MCF 10A (cell line): ENCODE data around the gene TIPARP. TPM values are rescaled to one million over a fixed set of nuclear protein-coding genes. Genes with fewer than 3 reads are reported as not detected.

Source experiments
- Bru-seq: library from RNA; stranded (reverse); fragments of 400-500 nt; gene quantifications from one replicate; lab custom pipeline; 2021; lab: Mats Ljungman, UMichigan
- BruChase-seq, 2 experiments: library from RNA; stranded (reverse); fragments of 400-500 nt; gene quantifications; one replicate each; lab custom pipeline; 2021; lab: Mats Ljungman, UMichigan
- BruUV-seq: library from RNA; stranded (reverse); fragments of 400-500 nt; replicated peaks from 2 replicates; lab custom pipeline; 2021; lab: Mats Ljungman, UMichigan
- CTCF ChIA-PET: fragments of 300-600 bp; sonication (Branson Sonifier 250); formaldehyde crosslinking; extraction: SDS; loops from one replicate; lab custom pipeline; 2021; ENCODE audit warnings: antibody characterized with exemption, inconsistent platforms; lab: Yijun Ruan, JAX
- POLR2A ChIA-PET: fragments of 300-600, 350-650 bp; sonication (Branson Sonifier 250); formaldehyde crosslinking; extraction: SDS; loops from one replicate; lab custom pipeline; 2020; ENCODE audit warnings: antibody characterized with exemption, inconsistent platforms; lab: Yijun Ruan, JAX
- DNase-seq: peaks from one replicate; pipeline ENCODE4 v3.0.0-alpha.2; 2018; ENCODE audit not compliant: unreplicated experiment
- H3K27ac Mint-ChIP-seq: one replicate; pipeline ENCODE4 v1.8.0; 2022; ENCODE audit warnings: mild to moderate bottlenecking, low read depth, mixed read lengths; ENCODE audit not compliant: unreplicated experiment
- H3K27me3 Mint-ChIP-seq: one replicate; pipeline ENCODE4 v1.8.0; 2022; ENCODE audit warnings: mixed read lengths; ENCODE audit not compliant: insufficient read depth, unreplicated experiment
- H3K36me3 Mint-ChIP-seq: one replicate; pipeline ENCODE4 v1.8.0; 2022; ENCODE audit warnings: mild to moderate bottlenecking, moderate library complexity, mixed read lengths; ENCODE audit not compliant: insufficient read depth, unreplicated experiment
- H3K4me1 Mint-ChIP-seq: one replicate; pipeline ENCODE4 v1.8.0; 2022; ENCODE audit warnings: mixed read lengths; ENCODE audit not compliant: insufficient read depth, unreplicated experiment
- H3K4me3 Mint-ChIP-seq: one replicate; pipeline ENCODE4 v1.8.0; 2022; ENCODE audit warnings: mild to moderate bottlenecking, moderate library complexity, mixed read lengths; ENCODE audit not compliant: unreplicated experiment
- H3K9me3 Mint-ChIP-seq: one replicate; pipeline ENCODE4 v1.8.0; 2022; ENCODE audit warnings: mixed read lengths; ENCODE audit not compliant: unreplicated experiment
- intact Hi-C: fragments of 100-400 bp; cut with micrococcal nuclease; formaldehyde crosslinking; loops from 2 replicates; pipeline ENCODE4 v1.14.1; 2022
- long read RNA-seq: library from polyadenylated mRNA; stranded (forward); transcript quantifications from one replicate; pipeline ENCODE4 v2.0.0, GENCODE V29; 2022
- total RNA-seq: library from RNA; stranded (reverse); gene quantifications from 2 replicates; pipeline ENCODE4 v1.2.3, GENCODE V29; 2022
- TF ChIP-seq, protein P1 (sequence below): fragments of 200-600 bp; IDR thresholded peaks from one replicate; pipeline ENCODE4 v1.8.0; 2022; ENCODE audit warnings: antibody characterized with exemption, mild to moderate bottlenecking; ENCODE audit not compliant: unreplicated experiment

Gene TIPARP, protein sequence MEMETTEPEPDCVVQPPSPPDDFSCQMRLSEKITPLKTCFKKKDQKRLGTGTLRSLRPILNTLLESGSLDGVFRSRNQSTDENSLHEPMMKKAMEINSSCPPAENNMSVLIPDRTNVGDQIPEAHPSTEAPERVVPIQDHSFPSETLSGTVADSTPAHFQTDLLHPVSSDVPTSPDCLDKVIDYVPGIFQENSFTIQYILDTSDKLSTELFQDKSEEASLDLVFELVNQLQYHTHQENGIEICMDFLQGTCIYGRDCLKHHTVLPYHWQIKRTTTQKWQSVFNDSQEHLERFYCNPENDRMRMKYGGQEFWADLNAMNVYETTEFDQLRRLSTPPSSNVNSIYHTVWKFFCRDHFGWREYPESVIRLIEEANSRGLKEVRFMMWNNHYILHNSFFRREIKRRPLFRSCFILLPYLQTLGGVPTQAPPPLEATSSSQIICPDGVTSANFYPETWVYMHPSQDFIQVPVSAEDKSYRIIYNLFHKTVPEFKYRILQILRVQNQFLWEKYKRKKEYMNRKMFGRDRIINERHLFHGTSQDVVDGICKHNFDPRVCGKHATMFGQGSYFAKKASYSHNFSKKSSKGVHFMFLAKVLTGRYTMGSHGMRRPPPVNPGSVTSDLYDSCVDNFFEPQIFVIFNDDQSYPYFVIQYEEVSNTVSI
- total RNA-seq (41.6 and 50.0 TPM in 2 replicates), Bru-seq, nascent RNA (percentile 98 among the genes with signal in this experiment), BruChase-seq, experiment 1, labeled RNA remaining after a 6-hour chase (percentile 71 among the genes with signal in this experiment), BruChase-seq, experiment 2, labeled RNA remaining after a 2-hour chase (percentile 95 among the genes with signal in this experiment)
- long read RNA-seq, full-length matches to known transcripts: 3 of 12 reads
- long read RNA-seq, partial matches to known transcripts: 4 of 12 reads
- long read RNA-seq, other reads (novel, unspliced or antisense): 5 of 12 reads

DNA sequence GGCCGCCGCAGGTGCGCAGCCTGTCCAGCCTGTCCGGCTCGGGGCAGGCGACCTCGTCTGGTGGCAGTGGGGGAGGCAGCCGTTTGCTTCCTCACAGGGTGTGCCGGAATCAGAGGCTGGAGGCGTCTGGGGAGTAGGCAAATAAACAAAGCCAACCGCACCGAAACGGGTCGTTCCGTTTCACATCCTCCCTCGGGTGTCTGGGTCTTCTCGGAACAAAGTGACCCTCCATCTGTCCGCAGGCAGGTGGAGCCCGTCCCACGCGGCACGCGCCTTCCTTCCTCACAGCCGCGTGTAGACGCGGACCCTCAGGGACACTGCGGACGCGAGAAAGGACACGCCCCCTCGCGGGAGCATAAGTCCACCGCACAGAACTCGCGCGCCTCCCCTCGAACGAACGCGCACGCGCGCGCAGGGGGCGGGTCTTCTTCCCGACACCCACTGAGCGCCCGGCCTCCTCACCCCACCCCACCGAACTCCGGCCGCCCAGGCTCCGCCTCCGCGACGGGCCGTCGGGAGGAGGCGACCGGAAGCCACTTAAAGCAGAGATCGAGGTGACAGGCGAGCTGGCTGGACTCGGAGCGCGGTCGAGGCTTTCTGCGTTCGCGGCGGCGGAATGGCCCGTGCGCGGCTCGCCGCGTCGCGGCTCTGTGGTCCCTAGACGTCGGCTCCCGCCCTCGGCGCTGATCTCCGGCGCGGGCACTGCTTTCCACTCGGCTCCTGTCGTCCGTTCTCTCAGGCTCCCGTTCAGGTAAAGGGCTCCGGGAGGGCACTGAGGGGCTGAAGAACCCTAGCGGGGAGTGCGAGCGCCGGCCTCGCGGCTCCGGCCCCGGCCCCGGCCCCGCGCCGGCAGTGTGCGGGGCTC lies at the start of gene TIPARP:
Gene TIPARP (plus strand): TSS at position 545 of the 865 bp plus-strand sequence. CDS start 3,108 bp downstream, outside the sequence.
- TF ChIP-seq, protein P1, sequence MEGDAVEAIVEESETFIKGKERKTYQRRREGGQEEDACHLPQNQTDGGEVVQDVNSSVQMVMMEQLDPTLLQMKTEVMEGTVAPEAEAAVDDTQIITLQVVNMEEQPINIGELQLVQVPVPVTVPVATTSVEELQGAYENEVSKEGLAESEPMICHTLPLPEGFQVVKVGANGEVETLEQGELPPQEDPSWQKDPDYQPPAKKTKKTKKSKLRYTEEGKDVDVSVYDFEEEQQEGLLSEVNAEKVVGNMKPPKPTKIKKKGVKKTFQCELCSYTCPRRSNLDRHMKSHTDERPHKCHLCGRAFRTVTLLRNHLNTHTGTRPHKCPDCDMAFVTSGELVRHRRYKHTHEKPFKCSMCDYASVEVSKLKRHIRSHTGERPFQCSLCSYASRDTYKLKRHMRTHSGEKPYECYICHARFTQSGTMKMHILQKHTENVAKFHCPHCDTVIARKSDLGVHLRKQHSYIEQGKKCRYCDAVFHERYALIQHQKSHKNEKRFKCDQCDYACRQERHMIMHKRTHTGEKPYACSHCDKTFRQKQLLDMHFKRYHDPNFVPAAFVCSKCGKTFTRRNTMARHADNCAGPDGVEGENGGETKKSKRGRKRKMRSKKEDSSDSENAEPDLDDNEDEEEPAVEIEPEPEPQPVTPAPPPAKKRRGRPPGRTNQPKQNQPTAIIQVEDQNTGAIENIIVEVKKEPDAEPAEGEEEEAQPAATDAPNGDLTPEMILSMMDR: peak; percentile 40
- intact Hi-C loops: loop anchor here (1.0 to 5.0 kb wide), 6 partner anchors 119 to 523 kb away; partner anchors contain the start of genes LEKR1 and SSR3
- Mint-ChIP-seq H3K9me3 (no peaks in the 10 kb centered on the region), H3K27ac (peak within 1 kb of the TSS; percentile 89), H3K4me3 (peak within 1 kb of the TSS; percentile 79), H3K27me3 (no peaks in the 10 kb centered on the region), H3K4me1 (peaks cover 20% of the 10 kb centered on the region), H3K36me3 (peaks cover 42% of the 10 kb centered on the region)
- ChIA-PET CTCF (interaction anchor here (0.5 to 12.5 kb wide), 42 partner anchors 8 to 1734 kb away, joined by 3 to 184 read pairs (median 4); partner anchors contain the start of gene SSR3), POLR2A (interaction anchor here (0.6 to 11.7 kb wide), 39 partner anchors 8 to 1860 kb away, joined by 3 to 157 read pairs (median 6); partner anchors contain the start of genes CCNL1, LEKR1 and SSR3)
- peak; percentile 97 for DNase-seq
- no TSS peak for BruUV-seq

DNA sequence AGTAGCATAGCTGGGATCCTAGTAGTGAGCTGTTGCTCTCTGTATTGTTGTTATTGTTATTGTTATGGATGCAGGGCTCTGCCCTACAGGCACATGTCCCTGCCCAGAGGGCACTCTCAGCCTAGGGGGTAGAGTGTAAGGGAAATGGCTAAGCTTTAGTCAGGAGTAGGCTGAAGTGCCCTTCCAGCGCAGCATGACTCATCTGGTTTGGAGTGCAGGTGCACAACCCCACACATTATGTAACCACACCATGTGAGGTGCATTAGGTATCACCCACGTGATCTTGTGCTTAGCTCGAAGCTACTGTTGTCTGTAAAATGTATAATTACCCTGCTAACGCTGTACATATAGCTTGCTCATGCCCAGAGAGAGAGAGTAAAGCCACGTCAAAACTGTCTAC lies 48.3 kb upstream of the TIPARP start:
- Mint-ChIP-seq H3K4me3 (no peak overlapping the region), H3K27me3 (no peaks in the 10 kb centered on the region), H3K4me1 (peaks cover 16% of the 10 kb centered on the region), H3K9me3 (no peaks in the 10 kb centered on the region), H3K36me3 (peaks cover 9% of the 10 kb centered on the region), H3K27ac (no peak overlapping the region)
- no TSS peak for BruUV-seq
- CTCF ChIA-PET: interaction anchor here (0.6 to 2.1 kb wide), 3 partner anchors 22 to 456 kb away, joined by 3 to 7 read pairs (median 6); no protein-coding TSS in a partner anchor
- DNase-seq: peak; percentile 89
- TF ChIP-seq, protein P1: no peak
- intact Hi-C loops: no loop called here
- POLR2A ChIA-PET: interaction anchor here (1.0 to 1.3 kb wide), 3 partner anchors 71 to 456 kb away, joined by 4 to 7 read pairs (median 5); partner anchors contain the start of gene SSR3

DNA sequence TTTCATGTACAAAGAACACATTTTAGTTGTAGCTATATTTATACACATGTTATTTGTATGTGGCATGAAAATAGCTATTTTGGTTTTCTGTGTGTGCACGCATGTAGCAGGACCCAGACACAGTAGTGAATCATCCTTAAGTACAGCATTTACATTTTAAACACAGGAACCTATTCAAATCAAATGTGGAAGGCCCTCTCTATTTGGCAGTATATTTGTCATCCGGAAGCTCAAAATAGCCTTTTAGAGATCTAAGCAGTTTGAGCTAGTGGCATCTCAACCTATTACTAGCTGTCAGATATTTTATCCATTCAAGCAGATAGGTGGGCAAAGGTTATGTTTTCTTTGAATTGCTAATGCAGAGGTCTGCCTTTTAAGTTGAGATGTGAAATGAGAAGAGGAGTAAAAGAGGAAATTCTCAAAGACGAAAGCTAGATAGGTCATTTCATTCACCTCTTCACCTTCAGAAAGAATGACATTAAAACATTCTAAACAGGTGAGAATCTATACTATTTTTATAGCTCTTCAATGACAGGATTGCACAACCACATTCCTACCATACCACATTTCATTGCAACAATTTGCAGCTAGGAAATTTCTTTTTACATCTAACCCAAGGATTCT lies 46.3 kb upstream of the TIPARP start:
- TF ChIP-seq, protein P1: no peak
- BruUV-seq: no TSS peak
- CTCF ChIA-PET: interaction anchor here (0.7 to 1.1 kb wide), 2 partner anchors 46 to 180 kb away, joined by 3 read pairs; no protein-coding TSS in a partner anchor
- Mint-ChIP-seq H3K27ac (no peak overlapping the region), H3K4me3 (no peak overlapping the region), H3K4me1 (peaks cover 16% of the 10 kb centered on the region), H3K27me3 (no peaks in the 10 kb centered on the region), H3K9me3 (no peaks in the 10 kb centered on the region), H3K36me3 (peaks cover 2% of the 10 kb centered on the region)
- POLR2A ChIA-PET: interaction anchor here (0.7 to 1.3 kb wide), 8 partner anchors 8 to 461 kb away, joined by 3 to 11 read pairs (median 4); partner anchors contain the start of gene SSR3
- intact Hi-C loops: no loop called here
- peak; percentile 30 for DNase-seq
